Fibroblast of mammary gland (primary cell): ENCODE measurements around the gene PRODH2.

ENCODE experiments used
- DNase-seq: peaks from one replicate; pipeline ENCODE4 v3.0.0-alpha.2; 2010; ENCODE audit warnings: low read depth
- H3K4me3 ChIP-seq: 2 replicates; pipeline ENCODE4 v1.5.1; 2011; ENCODE audit warnings: low read depth, mild to moderate bottlenecking, low read length, moderate library complexity; ENCODE audit not compliant: control insufficient read depth
- TF ChIP-seq, protein P1 (sequence below): conservative IDR thresholded peaks from 2 replicates; pipeline ENCODE4 v1.5.1; 2011; ENCODE audit warnings: low read depth, low read length, inconsistent platforms; ENCODE audit not compliant: control insufficient read depth, insufficient read depth

The PRODH2 gene

DNA sequence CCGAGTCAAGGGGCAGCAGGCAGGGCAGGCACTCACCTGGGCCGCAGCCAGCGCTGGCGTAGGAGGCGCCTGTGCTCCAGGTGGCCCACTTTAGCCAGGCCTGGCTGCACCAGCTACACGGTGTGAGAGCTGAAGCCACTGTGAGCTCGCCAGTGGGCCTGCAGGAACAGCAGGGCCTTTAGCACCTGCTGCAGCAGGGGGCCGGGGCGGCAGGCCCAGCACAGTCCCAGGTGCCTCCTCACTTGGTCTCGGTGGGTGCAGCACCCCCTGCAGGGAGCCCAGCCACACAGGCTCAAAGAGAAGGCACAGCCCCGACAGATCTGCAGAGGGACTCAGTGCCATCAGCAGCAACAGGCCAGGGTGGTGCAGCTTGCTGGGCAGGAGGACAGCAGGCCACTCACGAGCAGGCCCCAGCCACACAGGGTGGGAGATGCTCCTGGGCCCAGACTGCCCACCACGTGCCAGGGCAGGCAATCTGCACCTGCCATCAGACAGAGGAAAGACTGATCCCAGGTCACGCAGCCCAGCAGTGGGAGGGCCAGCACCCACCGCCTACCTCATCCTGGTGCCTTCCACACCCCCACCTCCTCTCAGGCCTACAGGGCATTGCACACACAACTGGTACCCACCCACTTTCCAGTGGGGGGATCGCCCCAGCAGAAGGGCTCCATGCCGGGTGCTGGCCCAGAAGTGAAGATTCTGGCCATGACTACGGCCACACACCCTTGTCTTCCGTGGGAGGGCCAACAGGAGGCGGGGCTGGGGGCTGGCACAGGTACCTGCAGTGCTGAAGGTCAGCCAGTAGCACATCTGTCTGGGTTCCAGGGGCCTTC, 21.4 kb downstream of the PRODH2 start:
- TF ChIP-seq, protein P1, sequence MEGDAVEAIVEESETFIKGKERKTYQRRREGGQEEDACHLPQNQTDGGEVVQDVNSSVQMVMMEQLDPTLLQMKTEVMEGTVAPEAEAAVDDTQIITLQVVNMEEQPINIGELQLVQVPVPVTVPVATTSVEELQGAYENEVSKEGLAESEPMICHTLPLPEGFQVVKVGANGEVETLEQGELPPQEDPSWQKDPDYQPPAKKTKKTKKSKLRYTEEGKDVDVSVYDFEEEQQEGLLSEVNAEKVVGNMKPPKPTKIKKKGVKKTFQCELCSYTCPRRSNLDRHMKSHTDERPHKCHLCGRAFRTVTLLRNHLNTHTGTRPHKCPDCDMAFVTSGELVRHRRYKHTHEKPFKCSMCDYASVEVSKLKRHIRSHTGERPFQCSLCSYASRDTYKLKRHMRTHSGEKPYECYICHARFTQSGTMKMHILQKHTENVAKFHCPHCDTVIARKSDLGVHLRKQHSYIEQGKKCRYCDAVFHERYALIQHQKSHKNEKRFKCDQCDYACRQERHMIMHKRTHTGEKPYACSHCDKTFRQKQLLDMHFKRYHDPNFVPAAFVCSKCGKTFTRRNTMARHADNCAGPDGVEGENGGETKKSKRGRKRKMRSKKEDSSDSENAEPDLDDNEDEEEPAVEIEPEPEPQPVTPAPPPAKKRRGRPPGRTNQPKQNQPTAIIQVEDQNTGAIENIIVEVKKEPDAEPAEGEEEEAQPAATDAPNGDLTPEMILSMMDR = peak; percentile 5
- no peak for DNase-seq
- no peak overlapping the region for H3K4me3 ChIP-seq

DNA sequence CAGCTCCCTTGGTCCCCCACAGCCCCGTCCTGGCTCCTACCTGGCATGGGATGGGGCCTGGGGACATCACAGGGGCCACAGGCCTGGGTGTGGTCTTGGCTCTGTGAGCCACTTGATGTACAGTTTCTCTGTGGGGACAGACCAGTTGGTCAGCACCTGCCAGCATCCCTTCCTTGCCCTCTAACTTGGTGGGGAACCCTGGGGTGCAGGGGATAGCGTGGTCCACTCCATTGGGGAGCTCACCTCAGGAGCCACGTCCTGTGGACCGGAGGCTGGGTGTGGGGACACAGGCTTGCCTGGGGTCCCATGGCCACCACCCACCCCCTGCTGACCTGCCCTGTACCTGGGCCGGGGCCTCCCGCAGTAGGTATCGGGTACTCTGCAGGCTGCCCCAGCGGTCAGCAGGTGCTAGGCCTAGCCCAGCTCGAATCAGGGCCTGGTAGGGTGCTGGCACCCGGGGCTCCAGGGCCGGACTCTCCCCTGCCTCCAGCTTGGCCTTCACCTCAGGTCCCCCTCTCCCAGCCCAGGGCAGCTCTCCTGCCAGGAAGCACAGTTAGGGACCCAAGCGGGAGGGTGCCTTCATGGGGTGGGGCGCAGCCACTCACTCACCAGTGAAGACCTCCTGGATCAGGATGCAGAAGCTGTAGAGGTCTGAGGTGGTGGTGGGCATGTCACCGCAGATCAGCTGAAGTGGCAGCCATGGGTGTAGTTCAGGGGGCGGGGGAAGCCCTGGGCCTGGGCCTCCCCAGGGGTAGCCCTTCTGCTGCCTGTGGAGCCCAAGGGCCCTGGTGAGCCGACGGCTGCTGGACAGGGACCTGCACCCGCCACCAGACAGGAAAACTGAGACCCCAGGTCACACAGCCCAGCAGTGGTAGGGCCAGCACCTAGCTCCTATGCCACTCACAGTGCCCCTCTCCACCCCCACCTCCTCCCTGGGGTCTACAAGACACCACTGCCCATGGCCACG, 22.4 kb downstream of the PRODH2 start:
- DNase-seq = no peak
- TF ChIP-seq, protein P1 = no peak
- no peak overlapping the region for H3K4me3 ChIP-seq

DNA sequence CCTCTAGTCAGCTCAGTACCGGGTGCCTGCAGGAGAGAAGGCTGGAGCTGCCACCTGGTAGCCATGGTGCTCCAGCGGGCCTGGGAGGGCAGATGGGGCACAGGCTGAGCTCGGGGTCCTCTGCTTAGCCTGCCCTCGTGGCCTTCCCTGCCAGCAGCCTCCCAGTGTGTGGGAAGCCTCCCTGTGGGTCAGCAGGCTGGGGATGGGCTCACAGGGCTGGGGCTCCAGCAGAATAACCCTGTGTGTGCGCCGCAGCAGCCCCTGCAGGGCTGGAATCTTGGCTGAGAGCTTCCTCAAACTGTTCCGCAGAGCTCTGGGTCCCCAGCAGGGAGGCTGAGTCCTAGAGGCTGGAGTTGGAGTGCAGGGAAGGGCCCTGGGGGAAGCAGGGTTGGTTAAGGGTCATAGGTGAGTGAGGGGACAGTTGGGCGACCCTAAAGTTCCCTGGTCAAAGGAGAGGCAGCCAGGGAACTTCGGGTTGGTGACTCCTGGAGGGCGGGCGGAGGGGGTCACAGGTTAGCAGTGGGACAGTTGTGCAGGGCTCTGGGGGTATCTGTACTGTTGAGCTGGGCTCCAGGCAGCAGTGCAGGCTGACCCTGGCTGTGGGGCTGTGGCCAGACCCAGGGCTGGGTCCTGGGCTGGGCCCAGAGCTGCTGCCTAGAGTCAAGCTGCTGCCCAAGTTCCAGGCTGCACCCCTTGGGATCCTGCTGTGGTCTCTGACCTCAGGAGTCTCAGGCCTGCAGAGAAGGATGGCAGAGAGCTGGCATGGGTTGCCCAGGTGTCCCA, 23.3 kb downstream of the PRODH2 start:
- no peak overlapping the region for H3K4me3 ChIP-seq
- TF ChIP-seq, protein P1 = no peak
- DNase-seq = no peak

DNA sequence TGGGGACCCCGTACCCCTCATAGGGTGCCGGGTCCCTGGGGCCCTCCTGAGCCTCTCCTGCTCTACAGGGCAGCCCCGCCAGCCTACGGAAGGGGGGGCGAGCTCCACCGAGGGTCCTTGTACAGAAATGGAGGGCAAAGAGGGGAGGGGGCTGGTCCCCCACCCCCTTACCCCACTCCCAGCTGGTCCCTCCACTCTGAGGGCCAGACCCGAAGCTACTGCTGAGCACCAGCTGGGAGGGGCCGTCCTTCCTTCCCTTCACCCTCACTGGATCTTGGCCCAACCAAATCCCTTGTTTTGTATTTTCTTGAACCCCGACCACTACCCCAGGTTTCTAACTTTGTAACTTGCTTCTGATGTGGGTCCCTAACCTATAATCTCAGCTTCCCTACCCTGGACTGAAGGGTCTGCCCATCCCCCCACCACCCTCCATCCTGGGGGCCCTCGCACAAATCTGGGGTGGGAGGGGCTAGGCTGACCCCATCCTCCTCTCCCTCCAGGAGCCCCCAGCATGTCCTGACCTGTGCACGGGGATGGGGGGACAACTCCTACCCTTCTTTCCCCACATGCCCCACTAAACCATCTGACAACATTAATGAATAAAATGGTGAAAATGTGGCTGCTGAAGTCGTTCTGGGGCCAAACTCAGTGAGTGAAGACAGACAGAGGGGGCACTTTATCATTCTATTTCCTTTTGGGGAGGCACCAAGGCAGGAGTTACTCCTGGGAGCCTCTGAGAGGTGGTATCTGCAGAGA, 24.3 kb downstream of the PRODH2 start:
- H3K4me3 ChIP-seq = no peak overlapping the region
- TF ChIP-seq, protein P1 = no peak
- DNase-seq = no peak

DNA sequence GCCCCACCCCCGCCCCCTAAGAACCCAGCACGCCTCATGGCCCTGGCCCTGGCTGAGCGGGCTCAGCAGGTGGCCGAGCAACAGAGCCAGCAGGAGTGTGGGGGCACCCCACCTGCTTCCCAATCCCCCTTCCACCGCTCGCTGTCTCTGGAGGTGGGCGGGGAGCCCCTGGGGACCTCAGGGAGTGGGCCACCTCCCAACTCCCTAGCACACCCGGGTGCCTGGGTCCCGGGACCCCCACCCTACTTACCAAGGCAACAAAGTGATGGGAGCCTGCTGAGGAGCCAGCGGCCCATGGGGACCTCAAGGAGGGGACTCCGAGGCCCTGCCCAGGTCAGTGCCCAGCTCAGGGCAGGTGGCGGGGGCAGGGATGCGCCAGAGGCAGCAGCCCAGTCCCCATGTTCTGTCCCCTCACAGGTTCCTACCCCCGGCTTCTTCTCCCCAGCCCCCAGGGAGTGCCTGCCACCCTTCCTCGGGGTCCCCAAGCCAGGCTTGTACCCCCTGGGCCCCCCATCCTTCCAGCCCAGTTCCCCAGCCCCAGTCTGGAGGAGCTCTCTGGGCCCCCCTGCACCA, 25.3 kb downstream of the PRODH2 start:
- TF ChIP-seq, protein P1 = no peak
- H3K4me3 ChIP-seq = no peak overlapping the region
- DNase-seq = no peak
